Astrocyte (in vitro differentiated cells and primary cell): ENCODE results near the gene NTRK3. TPM values are rescaled to one million over a fixed set of nuclear protein-coding genes. Genes with fewer than 3 reads are reported as not detected.

ENCODE experiments used
- DNase-seq: peaks from one replicate; pipeline ENCODE4 v3.0.0-alpha.2; 2010; ENCODE audit warnings: low read depth
- FAIRE-seq: peaks from 2 replicates; lab custom pipeline; 2011; peaks lifted over from hg19 to GRCh38; lab: Jason Lieb, UNC
- H2AFZ ChIP-seq: 2 replicates; pipeline ENCODE4 v1.6.0; 2012; ENCODE audit warnings: low read depth, low read length, inconsistent platforms
- H3K27ac ChIP-seq: 2 replicates; pipeline ENCODE4 v1.5.1; 2011; ENCODE audit warnings: low read depth, low read length, inconsistent platforms
- H3K27me3 ChIP-seq: 2 replicates; pipeline ENCODE4 v1.6.0; 2011; ENCODE audit warnings: low read length, inconsistent platforms; ENCODE audit not compliant: insufficient read depth
- H3K36me3 ChIP-seq: 2 replicates; pipeline ENCODE4 v1.5.1; 2011; ENCODE audit warnings: low read length, inconsistent platforms; ENCODE audit not compliant: insufficient read depth
- H3K4me1 ChIP-seq: 2 replicates; pipeline ENCODE4 v1.5.1; 2011; ENCODE audit warnings: low read length, inconsistent platforms; ENCODE audit not compliant: insufficient read depth
- H3K4me2 ChIP-seq: 2 replicates; pipeline ENCODE4 v1.6.0; 2012; ENCODE audit warnings: low read length, inconsistent platforms
- H3K4me3 ChIP-seq: 2 replicates; pipeline ENCODE4 v1.5.1; 2011; ENCODE audit warnings: low read depth, mild to moderate bottlenecking, low read length, inconsistent platforms; ENCODE audit not compliant: insufficient read depth
- H3K79me2 ChIP-seq: 2 replicates; pipeline ENCODE4 v1.6.0; 2012; ENCODE audit warnings: mild to moderate bottlenecking, low read length, inconsistent platforms; ENCODE audit not compliant: insufficient read depth
- H3K9ac ChIP-seq: 2 replicates; pipeline ENCODE4 v1.6.0; 2012; ENCODE audit warnings: mild to moderate bottlenecking, low read length, inconsistent platforms
- H3K9me3 ChIP-seq: 2 replicates; pipeline ENCODE4 v1.5.1; 2012; ENCODE audit warnings: low read depth, mild to moderate bottlenecking, low read length, inconsistent platforms; ENCODE audit not compliant: insufficient read depth
- H4K20me1 ChIP-seq: 2 replicates; pipeline ENCODE4 v1.6.0; 2012; ENCODE audit warnings: low read length, inconsistent platforms; ENCODE audit not compliant: insufficient read depth
- H3K27ac Mint-ChIP-seq: one replicate; pipeline ENCODE4 v1.8.0; 2021; ENCODE audit warnings: mild to moderate bottlenecking, mixed read lengths; ENCODE audit not compliant: unreplicated experiment
- H3K27me3 Mint-ChIP-seq: one replicate; pipeline ENCODE4 v1.8.0; 2021; ENCODE audit warnings: low read depth, mixed read lengths; ENCODE audit not compliant: unreplicated experiment
- H3K36me3 Mint-ChIP-seq: one replicate; pipeline ENCODE4 v1.8.0; 2021; ENCODE audit warnings: low read depth, mixed read lengths; ENCODE audit not compliant: unreplicated experiment
- H3K4me1 Mint-ChIP-seq: one replicate; pipeline ENCODE4 v1.8.0; 2021; ENCODE audit warnings: low read depth, mixed read lengths; ENCODE audit not compliant: unreplicated experiment
- H3K4me3 Mint-ChIP-seq: one replicate; pipeline ENCODE4 v1.8.0; 2021; ENCODE audit warnings: mild to moderate bottlenecking, moderate library complexity, mixed read lengths; ENCODE audit not compliant: unreplicated experiment
- H3K9me3 Mint-ChIP-seq: one replicate; pipeline ENCODE4 v1.8.0; 2021; ENCODE audit warnings: mild to moderate bottlenecking, mixed read lengths; ENCODE audit not compliant: unreplicated experiment
- EZH2 ChIP-seq: IDR thresholded peaks from 2 replicates; pipeline ENCODE4 v1.6.1; 2012; ENCODE audit warnings: mild to moderate bottlenecking, low read length, inconsistent platforms; ENCODE audit not compliant: insufficient read depth
- total RNA-seq: library from RNA; stranded (reverse); gene quantifications from 2 replicates; pipeline ENCODE4 v1.2.1, GENCODE V29; 2021
- TF ChIP-seq, protein P1 (sequence below): IDR thresholded peaks from 2 replicates; pipeline ENCODE4 v1.5.1; 2011; ENCODE audit warnings: low read depth, mild to moderate bottlenecking, inconsistent platforms, low read length, moderate library complexity; ENCODE audit not compliant: insufficient read depth

The NTRK3 gene
- total RNA-seq, 1 donor from 2014 or later: 12.9 TPM

DNA sequence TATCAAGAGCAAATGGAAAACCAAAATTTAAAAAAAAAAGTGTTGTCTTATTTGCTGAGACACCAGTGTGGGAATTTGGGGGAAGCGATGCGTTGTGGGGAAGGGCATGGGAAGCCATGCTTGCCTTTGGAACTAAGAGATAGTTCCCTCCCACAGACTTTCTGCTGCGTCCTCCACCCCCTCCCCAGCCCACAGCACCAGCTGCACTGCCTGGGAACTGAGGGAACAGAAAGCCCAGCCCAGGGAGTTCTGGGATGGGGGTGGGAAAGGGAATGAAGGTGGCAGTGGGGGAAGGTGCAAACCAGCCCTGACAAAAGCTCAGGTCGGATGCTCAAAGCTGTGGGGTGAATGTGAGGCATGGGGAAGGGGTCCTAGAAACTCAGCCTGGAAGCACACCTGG, 8.1 kb upstream of the NTRK3 start:
- no peaks in the 10 kb centered on the region for H3K36me3 ChIP-seq
- FAIRE-seq (no peak), DNase-seq (no peak)
- peaks cover 4% of the 10 kb centered on the region for H3K4me1 Mint-ChIP-seq
- H3K27me3 ChIP-seq: peaks cover 4% of the 10 kb centered on the region
- H3K27me3 Mint-ChIP-seq: peaks cover 47% of the 10 kb centered on the region
- no peaks in the 10 kb centered on the region for H3K9me3 ChIP-seq
- H3K4me1 ChIP-seq: no peaks in the 10 kb centered on the region
- H3K9ac ChIP-seq: no peak overlapping the region
- no peak overlapping the region for H3K4me3 ChIP-seq
- no peak overlapping the region for H3K27ac ChIP-seq
- no peak overlapping the region for H2AFZ ChIP-seq
- H3K36me3 Mint-ChIP-seq: no peaks in the 10 kb centered on the region
- no peak overlapping the region for H3K4me3 Mint-ChIP-seq
- no peaks in the 10 kb centered on the region for H4K20me1 ChIP-seq
- no peaks in the 10 kb centered on the region for H3K79me2 ChIP-seq
- TF ChIP-seq EZH2: no peak
- TF ChIP-seq, protein P1, sequence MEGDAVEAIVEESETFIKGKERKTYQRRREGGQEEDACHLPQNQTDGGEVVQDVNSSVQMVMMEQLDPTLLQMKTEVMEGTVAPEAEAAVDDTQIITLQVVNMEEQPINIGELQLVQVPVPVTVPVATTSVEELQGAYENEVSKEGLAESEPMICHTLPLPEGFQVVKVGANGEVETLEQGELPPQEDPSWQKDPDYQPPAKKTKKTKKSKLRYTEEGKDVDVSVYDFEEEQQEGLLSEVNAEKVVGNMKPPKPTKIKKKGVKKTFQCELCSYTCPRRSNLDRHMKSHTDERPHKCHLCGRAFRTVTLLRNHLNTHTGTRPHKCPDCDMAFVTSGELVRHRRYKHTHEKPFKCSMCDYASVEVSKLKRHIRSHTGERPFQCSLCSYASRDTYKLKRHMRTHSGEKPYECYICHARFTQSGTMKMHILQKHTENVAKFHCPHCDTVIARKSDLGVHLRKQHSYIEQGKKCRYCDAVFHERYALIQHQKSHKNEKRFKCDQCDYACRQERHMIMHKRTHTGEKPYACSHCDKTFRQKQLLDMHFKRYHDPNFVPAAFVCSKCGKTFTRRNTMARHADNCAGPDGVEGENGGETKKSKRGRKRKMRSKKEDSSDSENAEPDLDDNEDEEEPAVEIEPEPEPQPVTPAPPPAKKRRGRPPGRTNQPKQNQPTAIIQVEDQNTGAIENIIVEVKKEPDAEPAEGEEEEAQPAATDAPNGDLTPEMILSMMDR: no peak
- no peaks in the 10 kb centered on the region for H3K9me3 Mint-ChIP-seq
- H3K27ac Mint-ChIP-seq: no peak overlapping the region
- H3K4me2 ChIP-seq: no peak overlapping the region

DNA sequence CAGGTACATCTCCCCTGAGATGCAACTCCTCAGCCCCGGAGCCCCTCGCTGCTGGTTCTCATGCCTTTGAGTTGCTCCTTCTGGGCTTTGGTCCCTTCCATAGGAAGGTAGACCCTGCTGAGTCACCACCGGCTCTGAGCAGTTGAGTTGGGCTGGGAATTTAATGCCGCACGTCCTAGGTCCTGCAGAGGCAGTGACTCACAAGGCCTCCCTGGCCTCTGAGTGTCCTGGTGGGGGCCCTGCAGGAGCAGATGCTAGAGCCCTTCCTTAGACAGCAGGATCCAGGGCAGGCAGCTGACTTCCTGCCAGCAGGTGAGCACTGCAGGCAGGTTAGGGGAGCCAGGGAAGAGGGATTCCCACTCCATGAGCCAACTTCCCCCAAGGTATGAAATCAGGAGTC, 5.5 kb upstream of the NTRK3 start:
- H3K4me3 Mint-ChIP-seq: no peak overlapping the region
- DNase-seq: no peak
- TF ChIP-seq EZH2: no peak
- TF ChIP-seq, protein P1: no peak
- no peak for FAIRE-seq
- H3K79me2 ChIP-seq: no peaks in the 10 kb centered on the region
- no peak overlapping the region for H2AFZ ChIP-seq
- no peaks in the 10 kb centered on the region for H3K36me3 Mint-ChIP-seq
- H3K27ac Mint-ChIP-seq: no peak overlapping the region
- H3K4me1 ChIP-seq: no peaks in the 10 kb centered on the region
- no peaks in the 10 kb centered on the region for H3K9me3 Mint-ChIP-seq
- H3K27me3 ChIP-seq: peaks cover 17% of the 10 kb centered on the region
- H3K27me3 Mint-ChIP-seq: peaks cover 51% of the 10 kb centered on the region
- no peaks in the 10 kb centered on the region for H3K4me1 Mint-ChIP-seq
- H3K27ac ChIP-seq: no peak overlapping the region
- H3K4me3 ChIP-seq: no peak overlapping the region
- H3K36me3 ChIP-seq: no peaks in the 10 kb centered on the region
- no peak overlapping the region for H3K4me2 ChIP-seq
- no peaks in the 10 kb centered on the region for H3K9me3 ChIP-seq
- H4K20me1 ChIP-seq: no peaks in the 10 kb centered on the region
- H3K9ac ChIP-seq: no peak overlapping the region

DNA sequence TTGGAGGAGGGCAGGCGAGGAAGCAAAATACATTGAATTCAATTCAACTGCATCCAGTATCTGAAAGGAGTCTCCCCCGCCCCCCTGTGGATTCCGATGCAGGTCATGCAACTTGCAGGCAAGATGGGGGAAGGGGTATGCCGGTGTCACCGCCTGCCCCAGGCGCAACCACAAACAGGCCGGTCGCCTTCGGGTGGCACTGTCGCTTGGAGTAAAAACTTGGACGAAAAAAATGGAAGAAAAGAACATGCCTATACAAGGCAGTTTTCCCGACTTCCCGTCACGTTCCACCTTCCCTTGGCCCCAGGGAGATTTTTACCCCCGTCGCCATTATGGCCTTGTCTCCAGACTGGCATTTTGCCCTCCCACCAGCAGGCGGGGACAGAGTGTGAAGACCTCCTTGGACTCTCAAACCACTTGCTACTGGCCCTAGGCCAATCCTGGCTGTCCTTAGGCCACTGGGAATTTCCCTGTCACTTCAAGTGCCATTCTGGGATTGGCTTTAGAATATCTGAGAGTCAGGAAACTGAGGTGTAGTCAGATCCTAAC, 1.6 kb upstream of the NTRK3 start:
- DNase-seq: no peak
- FAIRE-seq: no peak
- TF ChIP-seq EZH2: no peak
- TF ChIP-seq, protein P1: peak; percentile 34
- H3K27ac ChIP-seq: no peak overlapping the region
- peaks cover 24% of the 10 kb centered on the region for H3K27me3 ChIP-seq
- peaks cover 40% of the 10 kb centered on the region for H3K27me3 Mint-ChIP-seq
- H3K4me3 ChIP-seq: peak overlapping the region; percentile 64
- peaks cover 3% of the 10 kb centered on the region for H3K36me3 Mint-ChIP-seq
- peaks cover 20% of the 10 kb centered on the region for H4K20me1 ChIP-seq
- H2AFZ ChIP-seq: peak overlapping the region; percentile 51
- no peaks in the 10 kb centered on the region for H3K36me3 ChIP-seq
- no peaks in the 10 kb centered on the region for H3K4me1 ChIP-seq
- peak overlapping the region; percentile 96 for H3K4me3 Mint-ChIP-seq
- H3K4me1 Mint-ChIP-seq: peaks cover 2% of the 10 kb centered on the region
- H3K9me3 ChIP-seq: no peaks in the 10 kb centered on the region
- H3K9ac ChIP-seq: peak overlapping the region; percentile 58
- H3K9me3 Mint-ChIP-seq: no peaks in the 10 kb centered on the region
- H3K79me2 ChIP-seq: peaks cover 18% of the 10 kb centered on the region
- H3K4me2 ChIP-seq: peak overlapping the region; percentile 95
- peak overlapping the region; percentile 36 for H3K27ac Mint-ChIP-seq
